IMR-90 (cell line): ENCODE data around the gene DMD. TPM values are rescaled to one million over a fixed set of nuclear protein-coding genes. Genes with fewer than 3 reads are reported as not detected.

Experiments used
- ATAC-seq: fragments of 200-7000 bp; cut with Tn5 transposase; 2 replicates; pipeline ENCODE4 v1.9.1; 2020; ENCODE audit warnings: low read depth, mild to moderate bottlenecking, moderate library complexity
- BruUV-seq: library from RNA; stranded (reverse); fragments of 400-500 nt; replicated peaks from 2 replicates; lab custom pipeline; 2021; lab: Mats Ljungman, UMichigan
- CTCF ChIA-PET: fragments of 300-600 bp; formaldehyde crosslinking; extraction: SDS; loops from one replicate; lab custom pipeline; 2021; ENCODE audit warnings: antibody characterized with exemption; lab: Yijun Ruan, JAX
- POLR2A ChIA-PET: fragments of 300-600 bp; sonication (Branson Sonifier 250); formaldehyde crosslinking; loops from one replicate; lab custom pipeline; 2022; ENCODE audit warnings: antibody characterized with exemption; ENCODE audit not compliant: unreplicated experiment; lab: Charles Lee
- DNase-seq: peaks from one replicate; pipeline ENCODE4 v3.0.0; 2013
- H2AFZ ChIP-seq: replicated peaks from 2 replicates; pipeline ENCODE3; 2013; ENCODE audit warnings: low read length, mild to moderate bottlenecking; ENCODE audit not compliant: poor library complexity
- H2AK5ac ChIP-seq: 2 replicates; pipeline ENCODE4 v1.6.1; 2013; ENCODE audit warnings: low read depth, low read length, inconsistent platforms
- H2AK9ac ChIP-seq: replicated peaks from 2 replicates; pipeline ENCODE3; 2013; ENCODE audit warnings: mild to moderate bottlenecking, low read depth, low read length, moderate library complexity; ENCODE audit not compliant: poor library complexity
- H2BK120ac ChIP-seq: 2 replicates; pipeline ENCODE4 v1.6.1; 2013; ENCODE audit warnings: low read depth, low read length, inconsistent platforms
- H2BK15ac ChIP-seq: 3 replicates; pipeline ENCODE4 v1.6.1; 2013; ENCODE audit warnings: low read depth, low read length, inconsistent platforms
- H2BK20ac ChIP-seq: 2 replicates; pipeline ENCODE4 v1.6.1; 2013; ENCODE audit warnings: low read depth, mild to moderate bottlenecking, inconsistent platforms, low read length, moderate library complexity
- H2BK5ac ChIP-seq: 2 replicates; pipeline ENCODE4 v1.6.1; 2013; ENCODE audit warnings: mild to moderate bottlenecking, low read depth, low read length, inconsistent platforms; ENCODE audit not compliant: poor library complexity, severe bottlenecking
- H3K14ac ChIP-seq: replicated peaks from 2 replicates; pipeline ENCODE4 v1.6.1; 2013; ENCODE audit warnings: low read depth, low read length, inconsistent platforms
- H3K18ac ChIP-seq: 2 replicates; pipeline ENCODE4 v1.6.1; 2013; ENCODE audit warnings: low read depth, low read length, control low read depth
- H3K23ac ChIP-seq: 2 replicates; pipeline ENCODE4 v1.6.1; 2013; ENCODE audit warnings: low read depth, low read length, inconsistent platforms
- H3K27ac ChIP-seq: 2 replicates; pipeline ENCODE4 v1.5.1; 2013; ENCODE audit warnings: mild to moderate bottlenecking, control low read depth, low read length; ENCODE audit not compliant: insufficient read depth
- H3K27me3 ChIP-seq: 2 replicates; pipeline ENCODE4 v1.6.1; 2013; ENCODE audit warnings: low read length; ENCODE audit not compliant: control insufficient read depth, insufficient read depth
- H3K36me3 ChIP-seq: 2 replicates; pipeline ENCODE4 v1.6.1; 2013; ENCODE audit warnings: low read length, mixed read lengths; ENCODE audit not compliant: control insufficient read depth, insufficient read depth
- H3K4ac ChIP-seq: 2 replicates; pipeline ENCODE4 v1.6.1; 2013; ENCODE audit warnings: low read depth, low read length, inconsistent platforms
- H3K4me1 ChIP-seq: 2 replicates; pipeline ENCODE4 v1.6.1; 2013; ENCODE audit warnings: low read length, mixed read lengths; ENCODE audit not compliant: control insufficient read depth, insufficient read depth
- H3K4me2 ChIP-seq: 2 replicates; pipeline ENCODE4 v1.6.1; 2013; ENCODE audit warnings: low read depth, mild to moderate bottlenecking, control low read depth, low read length, moderate library complexity
- H3K4me3 ChIP-seq: 2 replicates; pipeline ENCODE4 v1.5.1; 2013; ENCODE audit warnings: low read depth, mild to moderate bottlenecking, control low read depth, low read length, moderate library complexity; ENCODE audit not compliant: insufficient read depth
- H3K56ac ChIP-seq: 2 replicates; pipeline ENCODE4 v1.6.1; 2013; ENCODE audit warnings: low read length, inconsistent platforms; ENCODE audit not compliant: insufficient read depth; ENCODE audit errors: extremely low read depth
- H3K79me1 ChIP-seq, 2 experiments: 2 replicates each; pipeline ENCODE4 v1.6.1; 2013; ENCODE audit warnings: low read length in 2 of 2, inconsistent platforms in 1 of 2, low read depth in 1 of 2
- H3K9ac ChIP-seq: 2 replicates; pipeline ENCODE4 v1.6.1; 2013; ENCODE audit warnings: low read depth, low read length, control low read depth
- H3K9me1 ChIP-seq: 2 replicates; pipeline ENCODE4 v1.6.1; 2013; ENCODE audit warnings: low read length, inconsistent platforms; ENCODE audit not compliant: insufficient read depth
- H3K9me3 ChIP-seq: 2 replicates; pipeline ENCODE4 v1.6.1; 2013; ENCODE audit warnings: low read length; ENCODE audit not compliant: control insufficient read depth, insufficient read depth
- H4K20me1 ChIP-seq: 2 replicates; pipeline ENCODE4 v1.6.1; 2013; ENCODE audit warnings: low read length, inconsistent platforms; ENCODE audit not compliant: insufficient read depth
- H4K5ac ChIP-seq: 2 replicates; pipeline ENCODE4 v1.6.1; 2013; ENCODE audit warnings: mild to moderate bottlenecking, low read depth, low read length, control low read depth
- H4K8ac ChIP-seq, 2 experiments: 2 replicates each; pipeline ENCODE4 v1.6.1; 2013; ENCODE audit warnings: low read depth in 2 of 2, low read length in 2 of 2, control low read depth in 1 of 2, inconsistent platforms in 1 of 2
- H4K91ac ChIP-seq: 2 replicates; pipeline ENCODE4 v1.6.1; 2013; ENCODE audit warnings: low read depth, low read length, inconsistent platforms; ENCODE audit not compliant: insufficient read depth
- ELK1 ChIP-seq: fragments of 150-350 bp; IDR thresholded peaks from 2 replicates; pipeline ENCODE4 v1.6.1; 2016; ENCODE audit warnings: low read depth, mild to moderate bottlenecking, low read length, moderate library complexity, borderline replicate concordance
- WGBS, 2 experiments: methylation state at CpG; one replicate each; pipeline versions ENCODE4 v1.1.5 to v1.1.7; 2013; ENCODE audit warnings: missing lambda C conversion rate in 2 of 2; ENCODE audit not compliant: insufficient read length in 1 of 2; ENCODE audit errors: extremely low coverage in 2 of 2; 5-methylcytosine and 5-hydroxymethylcytosine counted together
- dilution Hi-C: fragments of 300-500 bp; cut with HindIII; formaldehyde crosslinking; loops from one replicate; pipeline ENCODE4 v1.14.3; 2018; ENCODE audit warnings: low sequenced_read_pairs; ENCODE audit not compliant: unreplicated experiment
- in situ Hi-C: fragments of 300-500 bp; cut with MboI; formaldehyde crosslinking; loops from 3 replicates; pipeline ENCODE4 v1.14.3; 2019; ENCODE audit warnings: low sequenced_read_pairs, inconsistent platforms, mixed read lengths
- intact Hi-C: fragments of 100-400 bp; cut with micrococcal nuclease; formaldehyde crosslinking; loops from 2 replicates; pipeline ENCODE4 v1.10.0; 2022
- polyA plus RNA-seq, 3 experiments: library from polyadenylated mRNA; depleted of rRNA; stranded (reverse); fragments of >200 nt; gene quantifications; 2 replicates each; pipeline ENCODE4 v1.2.3, GENCODE V29; 2012; ENCODE audit warnings: low replicate concordance in 1 of 3
- total RNA-seq: library from RNA; depleted of rRNA; stranded (reverse); fragments of >200 nt; gene quantifications from 2 replicates; pipeline ENCODE4 v1.2.3, GENCODE V29; 2012

Gene DMD
- total and polyA plus RNA-seq, 2 of the 4 experiments (the other 2 are of a cell fraction), result 6.6 to 11.8 TPM

DNA sequence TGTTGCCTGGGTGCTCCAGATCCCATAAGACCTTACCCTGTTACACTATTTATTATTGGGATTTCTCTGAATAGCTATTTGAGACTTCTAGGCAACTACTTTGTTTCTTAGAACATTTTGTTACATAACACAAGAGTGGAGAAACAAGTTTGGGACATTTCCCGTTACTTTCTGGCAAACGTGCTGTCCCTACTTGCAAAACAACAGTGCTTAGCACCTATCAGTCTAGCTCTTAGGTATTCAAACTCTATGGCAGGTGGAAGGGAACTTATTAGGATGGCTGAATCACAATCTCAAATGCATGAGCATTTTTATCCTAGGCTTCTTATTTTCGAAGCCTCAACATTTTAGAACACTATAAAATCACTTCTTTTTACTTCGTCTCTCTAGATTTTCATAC, 613.6 kb downstream of the DMD start:
- Histone ChIP-seq H2BK20ac (no peak overlapping the region), H3K4me1 (no peaks in the 10 kb centered on the region), H2BK120ac (no peak overlapping the region), H2BK15ac (no peak overlapping the region), H2AK9ac (no peak overlapping the region), H2AFZ (no peak overlapping the region), H4K8ac (no peak overlapping the region), H3K4me2 (no peak overlapping the region), H4K20me1 (no peaks in the 10 kb centered on the region), H4K91ac (no peak overlapping the region), H3K14ac (no peak overlapping the region), H3K9ac (no peak overlapping the region), H3K9me1 (no peaks in the 10 kb centered on the region), H3K56ac (no peak overlapping the region), H3K4me3 (no peak overlapping the region), H4K5ac (no peak overlapping the region), H3K18ac (no peak overlapping the region), H3K36me3 (no peaks in the 10 kb centered on the region), H3K23ac (no peak overlapping the region), H3K79me1 (no peaks in the 10 kb centered on the region), H2BK5ac (no peak overlapping the region), H3K9me3 (peaks cover 2% of the 10 kb centered on the region; the same call in 1 of the 2 replicates), H3K4ac (no peak overlapping the region), H2AK5ac (no peak overlapping the region), H3K27ac (no peak overlapping the region), H3K27me3 (no peaks in the 10 kb centered on the region)
- dilution Hi-C loops, result no loop called here
- ChIA-PET CTCF (no interaction called here), POLR2A (no interaction called here)
- intact Hi-C loops, result no loop called here
- in situ Hi-C loops, result no loop called here
- no CpG with 5 or more reads among the region's 4 CpGs for WGBS, 2 experiments
- DNase-seq (no peak), ATAC-seq (no peak)
- no peak for TF ChIP-seq ELK1
- no TSS peak for BruUV-seq
